Measurements from ENCODE around the gene OR8B8.
"Not testable (repeated sequence)": the region's sequence is repeated elsewhere in the genome, so short reads cannot be mapped to it uniquely, and the experiment has no call there.

OR8B8 gene

DNA sequence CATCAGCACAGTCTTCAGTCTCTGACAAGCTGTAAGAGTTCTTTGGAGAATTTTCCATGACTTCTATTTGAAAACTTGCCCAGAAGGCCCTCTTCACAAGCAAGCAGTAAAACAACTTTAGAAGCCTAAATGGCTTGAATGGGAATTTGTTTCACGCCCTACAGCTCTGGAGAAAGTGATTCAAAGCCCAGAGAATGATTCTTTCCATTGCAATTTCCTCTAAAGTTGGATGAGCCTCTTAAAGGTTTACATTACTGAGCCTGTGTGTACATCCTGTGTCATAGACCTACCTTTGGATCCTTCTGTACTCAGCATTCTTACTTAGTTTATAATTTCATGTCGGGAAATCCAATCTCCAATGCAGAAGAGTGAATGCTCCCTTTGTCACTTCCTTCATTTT, 39.9 kb downstream of the OR8B8 start:
- DNase-seq (ENCODE audit: extremely low spot score): no peak
- TF ChIP-seq, protein P1, sequence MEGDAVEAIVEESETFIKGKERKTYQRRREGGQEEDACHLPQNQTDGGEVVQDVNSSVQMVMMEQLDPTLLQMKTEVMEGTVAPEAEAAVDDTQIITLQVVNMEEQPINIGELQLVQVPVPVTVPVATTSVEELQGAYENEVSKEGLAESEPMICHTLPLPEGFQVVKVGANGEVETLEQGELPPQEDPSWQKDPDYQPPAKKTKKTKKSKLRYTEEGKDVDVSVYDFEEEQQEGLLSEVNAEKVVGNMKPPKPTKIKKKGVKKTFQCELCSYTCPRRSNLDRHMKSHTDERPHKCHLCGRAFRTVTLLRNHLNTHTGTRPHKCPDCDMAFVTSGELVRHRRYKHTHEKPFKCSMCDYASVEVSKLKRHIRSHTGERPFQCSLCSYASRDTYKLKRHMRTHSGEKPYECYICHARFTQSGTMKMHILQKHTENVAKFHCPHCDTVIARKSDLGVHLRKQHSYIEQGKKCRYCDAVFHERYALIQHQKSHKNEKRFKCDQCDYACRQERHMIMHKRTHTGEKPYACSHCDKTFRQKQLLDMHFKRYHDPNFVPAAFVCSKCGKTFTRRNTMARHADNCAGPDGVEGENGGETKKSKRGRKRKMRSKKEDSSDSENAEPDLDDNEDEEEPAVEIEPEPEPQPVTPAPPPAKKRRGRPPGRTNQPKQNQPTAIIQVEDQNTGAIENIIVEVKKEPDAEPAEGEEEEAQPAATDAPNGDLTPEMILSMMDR (IDR thresholded peaks at IDR 0.05; ENCODE audit: control extremely low read depth, extremely low read depth, low read depth, missing control alignments): no peak
- ChIA-PET CTCF (interaction anchor here (1.1 to 2.5 kb wide), 3 partner anchors 11 to 334 kb away, joined by 3 to 7 read pairs (median 5); no protein-coding TSS in a partner anchor), POLR2A (no interaction called here)

DNA sequence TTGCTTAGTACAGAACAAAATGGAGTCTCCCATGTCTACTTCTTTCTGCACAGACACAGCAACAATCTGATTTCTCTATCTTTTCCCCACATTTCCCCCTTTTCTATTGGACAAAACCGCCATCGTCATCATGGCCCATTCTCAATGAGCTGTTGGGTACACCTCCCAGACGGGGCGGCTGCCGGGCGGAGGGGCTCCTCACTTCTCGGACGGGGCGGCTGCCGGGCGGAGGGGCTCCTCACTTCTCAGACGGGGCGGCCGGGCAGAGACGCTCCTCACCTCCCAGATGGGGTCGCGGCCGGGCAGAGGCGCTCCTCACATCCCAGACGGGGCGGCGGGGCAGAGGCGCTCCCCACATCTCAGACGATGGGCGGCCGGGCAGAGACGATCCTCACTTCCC, 42.3 kb downstream of the OR8B8 start:
- CTCF ChIA-PET: interaction anchor here (0.7 to 3.3 kb wide), 8 partner anchors 8 to 331 kb away, joined by 3 to 20 read pairs (median 6); no protein-coding TSS in a partner anchor
- POLR2A ChIA-PET; DNase-seq (ENCODE audit: extremely low spot score): not testable (repeated sequence)

DNA sequence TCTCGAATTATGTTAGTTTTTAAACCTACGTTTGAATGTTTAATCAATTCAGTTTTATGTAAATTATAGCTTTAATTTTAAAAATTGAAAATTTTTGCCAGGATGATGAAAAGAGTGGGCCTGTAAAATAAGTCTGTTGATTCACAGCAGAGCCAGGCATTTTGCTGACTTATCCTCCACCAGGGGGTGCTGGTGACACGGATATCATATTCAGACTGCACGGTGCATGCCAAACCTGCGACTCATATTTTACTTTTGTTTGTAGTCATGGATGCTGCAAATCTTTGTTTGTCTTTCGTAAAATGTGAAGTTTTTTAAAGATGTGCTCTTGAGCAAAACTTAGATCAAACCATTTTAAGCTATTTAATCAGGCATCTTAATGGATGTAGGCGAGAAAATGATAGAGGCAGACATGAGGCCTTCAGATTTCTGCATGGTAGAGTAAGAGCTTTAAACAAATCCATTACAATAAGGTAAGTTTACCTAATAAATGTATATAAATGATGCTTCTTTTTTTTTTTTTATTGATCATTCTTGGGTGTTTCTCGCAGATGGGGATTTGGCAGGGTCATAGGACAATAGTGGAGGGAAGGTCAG, 43.1 kb downstream of the OR8B8 start:
- ChIA-PET CTCF (interaction anchor here (0.6 to 3.3 kb wide), 30 partner anchors 8 to 1476 kb away, joined by 3 to 20 read pairs (median 4); no protein-coding TSS in a partner anchor), POLR2A (no interaction called here)
- peak; percentile 57 for DNase-seq (ENCODE audit: extremely low spot score)
- TF ChIP-seq, protein P1 (IDR thresholded peaks at IDR 0.05; ENCODE audit: control extremely low read depth, extremely low read depth, low read depth, missing control alignments): peak; percentile 59

GRCh38 chr11:124398924-124399323, 46.6 kb downstream of the OR8B8 start, which contains the start of gene OR8B3:
Gene OR8B3, minus strand, starts transcription at chr11:124399024. Its CDS starts 1,673 bp downstream, at chr11:124397351.
- CTCF ChIA-PET: no interaction called here
- POLR2A ChIA-PET: no interaction called here
- TF ChIP-seq, protein P1 (IDR thresholded peaks at IDR 0.05; ENCODE audit: control extremely low read depth, extremely low read depth, low read depth, missing control alignments): no peak
- DNase-seq (ENCODE audit: extremely low spot score): no peak

- DNase-seq (ENCODE audit: extremely low spot score); CTCF ChIA-PET; POLR2A ChIA-PET: not testable (repeated sequence)
These were observed 48.6 kb downstream of the OR8B8 start for GRCh38 chr11:124396847-124397246.

- POLR2A ChIA-PET: no interaction called here
- no peak for DNase-seq (ENCODE audit: extremely low spot score)
- CTCF ChIA-PET: interaction anchor here (0.9 kb wide), 1 partner anchor 8 kb away, joined by 4 read pairs; no protein-coding TSS in a partner anchor
- TF ChIP-seq, protein P1 (IDR thresholded peaks at IDR 0.05; ENCODE audit: control extremely low read depth, extremely low read depth, low read depth, missing control alignments): no peak
These were observed 51.1 kb downstream of the OR8B8 start for GRCh38 chr11:124394408-124394807.

Data from GM10248 (cell line).